Stimulated activated CD8-positive, alpha-beta memory T cell treated with anti-CD3 and anti-CD28 coated beads, Interleukin-4, amount 100 ng/mL, for 24 hours (primary cell): ENCODE measurements around the gene MAN2C1.
"Not testable (repeated sequence)": the region's sequence is repeated elsewhere in the genome, so short reads cannot be mapped to it uniquely, and the experiment has no call there.

Source experiments
- DNase-seq: peaks from one replicate; pipeline ENCODE4 v3.0.0-alpha.2; 2020; ENCODE audit warnings: low read depth

MAN2C1 gene

GRCh38 chr15:75367913-75368688, at the start of gene MAN2C1:
Gene MAN2C1, minus strand, starts transcription at chr15:75368607. Its CDS starts 24 bp downstream, at chr15:75368583.
- peak; percentile 90 for DNase-seq

DNA sequence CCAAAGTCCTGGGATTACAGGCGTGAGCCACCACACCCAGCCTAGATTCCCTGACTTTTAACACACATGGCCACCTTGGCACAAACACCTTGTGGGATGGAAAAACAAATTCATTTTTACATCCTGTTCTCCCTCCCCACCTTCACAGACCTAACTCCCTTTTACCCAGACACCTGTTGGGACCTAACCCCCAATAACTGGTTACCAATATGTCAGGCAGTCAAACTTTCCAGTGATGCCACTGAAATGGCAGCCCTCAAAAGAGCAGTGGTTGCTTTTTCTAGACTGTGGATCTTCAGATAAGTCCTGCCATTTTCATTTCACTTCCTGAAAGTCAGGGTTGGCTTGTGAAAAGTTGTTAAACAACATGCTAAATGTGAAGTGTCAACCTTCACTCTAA, 48.2 kb upstream of the MAN2C1 start:
- DNase-seq, result no peak

GRCh38 chr15:75410196-75410595, 41.8 kb upstream of the MAN2C1 start:
- DNase-seq, result no peak

DNA sequence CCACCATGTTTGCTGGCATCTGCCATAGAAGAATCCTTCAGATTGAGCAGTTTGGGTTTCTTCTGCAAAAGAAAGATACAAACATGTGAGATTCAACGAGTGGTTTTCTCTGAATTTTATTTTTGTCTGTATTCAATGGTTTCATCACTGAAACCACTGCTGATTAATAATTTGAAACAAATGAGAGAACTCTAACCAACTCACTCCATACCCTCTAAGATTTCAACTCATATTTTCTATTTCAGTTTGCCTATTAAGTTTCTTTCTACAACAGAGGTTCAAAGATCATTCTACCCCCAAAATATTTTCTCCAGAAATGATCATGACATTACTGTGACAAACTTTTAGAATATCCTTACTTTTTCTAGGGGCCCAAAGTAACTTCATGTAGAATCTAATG, 38.7 kb upstream of the MAN2C1 start:
- no peak for DNase-seq

DNA sequence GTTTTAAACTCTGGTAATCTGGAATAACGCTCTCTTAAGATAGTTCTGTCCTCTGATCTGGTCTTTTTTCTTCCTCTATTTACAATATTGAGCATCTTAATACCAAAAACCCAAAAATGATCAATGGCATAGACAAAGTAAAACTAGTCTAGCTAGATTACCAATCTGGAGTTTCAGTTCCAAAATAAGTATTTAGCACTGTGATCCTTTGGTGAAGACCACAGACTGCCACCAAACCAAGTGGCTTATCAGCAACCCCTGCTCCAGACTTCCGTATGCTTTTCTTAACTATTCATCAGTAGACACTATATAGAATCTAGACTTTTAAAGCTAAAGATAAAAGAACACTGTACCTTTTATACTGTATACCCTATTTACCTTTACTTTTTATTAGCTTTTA, 35.5 kb upstream of the MAN2C1 start:
- no peak for DNase-seq

DNA sequence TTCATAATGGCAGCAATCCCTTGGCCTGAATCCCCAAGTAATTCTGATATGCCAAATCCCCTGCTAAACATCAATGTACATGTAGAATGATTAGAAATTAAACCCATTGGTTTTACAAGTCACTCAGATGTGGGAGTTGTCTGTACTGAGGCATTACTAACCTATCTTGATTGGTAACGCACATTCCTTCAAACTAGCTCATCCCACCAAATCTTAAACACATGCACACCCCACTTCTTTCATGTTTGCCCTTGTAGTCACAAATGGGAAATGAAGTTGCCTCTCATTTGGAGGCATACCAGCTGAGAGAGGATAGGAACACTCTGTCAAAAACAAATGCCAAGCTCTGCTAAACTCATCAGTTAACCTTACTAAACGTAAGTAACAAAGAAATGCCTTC, 29.1 kb upstream of the MAN2C1 start:
- DNase-seq, result no peak

DNA sequence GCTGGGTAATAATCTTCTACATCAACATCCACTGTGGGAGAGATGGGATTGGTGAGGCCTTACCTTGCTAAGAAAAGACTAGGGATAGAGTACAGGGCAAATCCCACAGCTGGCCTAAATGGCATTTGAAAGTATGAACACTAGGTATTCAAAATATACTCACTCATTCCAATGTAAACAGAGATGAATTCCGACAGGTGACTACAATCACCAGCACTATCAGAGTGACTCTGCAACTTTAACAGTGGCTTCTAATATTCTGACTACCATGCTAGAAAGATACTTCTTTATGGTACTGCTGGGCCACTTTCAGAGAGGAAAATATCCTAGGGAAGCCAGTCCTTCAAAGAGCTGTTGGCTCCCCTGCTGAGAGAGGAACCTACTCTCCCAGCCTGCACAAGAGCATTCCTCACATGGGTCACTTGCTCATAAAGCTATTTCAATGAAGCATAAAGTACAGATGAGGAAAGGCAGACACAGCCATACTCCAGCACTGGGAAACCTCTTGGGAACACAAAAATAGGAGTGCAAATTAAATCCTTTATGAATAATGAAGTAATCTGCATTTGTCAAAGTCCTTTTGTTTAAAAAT, 21.5 kb upstream of the MAN2C1 start:
- DNase-seq, result no peak

GRCh38 chr15:75383986-75384385, 15.6 kb upstream of the MAN2C1 start:
- DNase-seq, result not testable (repeated sequence)

DNA sequence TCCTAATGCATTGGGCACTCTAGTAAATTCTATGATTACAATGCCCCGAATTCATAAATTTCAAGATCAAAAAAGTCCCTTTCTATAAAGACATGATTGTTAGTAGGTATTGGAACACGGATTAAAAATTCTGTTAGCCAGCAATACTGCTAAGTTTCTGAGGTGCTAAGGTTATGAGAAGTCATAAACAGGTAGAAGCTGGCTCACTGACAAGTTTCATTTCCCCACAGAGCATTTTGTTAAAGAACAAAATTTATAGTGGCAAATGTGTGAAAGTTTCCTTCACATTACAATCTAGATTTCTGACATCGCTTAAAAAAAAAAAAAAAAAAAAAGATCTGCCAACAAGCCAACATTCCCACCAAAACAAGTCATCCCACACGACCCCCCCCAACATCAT, 12.4 kb upstream of the MAN2C1 start:
- no peak for DNase-seq

- DNase-seq, result no peak
Measured at GRCh38 chr15:75371901-75372688, 3.7 kb upstream of the MAN2C1 start.

- no peak for DNase-seq
Measured at GRCh38 chr15:75371486-75371885, 3.1 kb upstream of the MAN2C1 start.

- DNase-seq, result no peak
Measured at GRCh38 chr15:75369897-75370581, 1.6 kb upstream of the MAN2C1 start.

DNA sequence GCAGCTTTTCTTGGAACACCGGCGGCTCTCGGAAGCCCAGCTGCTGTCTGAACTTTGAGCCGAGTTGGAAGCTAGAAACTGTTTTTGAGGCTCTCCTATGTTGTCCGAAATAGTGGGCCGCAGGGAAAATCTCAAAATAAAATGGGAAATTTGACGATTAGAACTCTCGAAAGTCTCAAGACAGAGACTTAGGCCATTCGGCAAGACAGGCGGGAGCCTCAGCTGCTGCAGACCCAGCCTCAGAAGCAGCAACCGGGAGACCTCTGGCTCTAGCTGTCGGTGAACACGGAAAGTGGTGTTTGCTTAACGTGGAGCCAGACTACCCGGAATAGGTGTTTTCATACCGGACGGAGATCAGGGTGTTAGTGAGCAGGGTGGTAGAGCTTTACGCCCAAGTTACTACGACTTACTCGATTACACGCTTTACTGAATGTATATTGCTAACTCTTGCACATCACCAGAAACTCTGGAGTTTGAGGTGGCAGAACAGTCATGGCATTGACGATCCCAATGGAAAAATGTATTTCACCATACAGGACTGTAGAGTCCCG, 357 bp upstream of the MAN2C1 start:
- no peak for DNase-seq

- no peak for DNase-seq
Measured at GRCh38 chr15:75367406-75367912, 948 bp downstream of the MAN2C1 start.

DNA sequence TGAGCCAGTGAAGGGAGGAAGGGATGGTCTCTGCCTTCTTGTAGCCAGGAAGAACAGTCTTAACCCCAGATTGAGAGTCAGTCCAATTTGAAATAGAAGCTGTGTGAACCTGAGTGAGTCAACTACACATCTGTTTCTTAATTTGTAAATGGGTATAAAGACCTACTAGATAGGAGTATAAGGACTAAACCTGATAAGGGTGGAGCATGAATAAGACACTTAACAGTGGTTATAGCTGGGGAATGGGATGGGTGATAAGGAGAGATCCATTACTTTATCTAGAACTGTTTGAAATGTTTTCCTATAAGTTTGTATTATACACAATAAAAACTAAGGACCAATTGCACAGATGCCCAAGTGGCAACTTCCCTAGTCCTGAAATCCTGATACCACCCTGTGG, 1.4 kb downstream of the MAN2C1 start:
- no peak for DNase-seq

GRCh38 chr15:75366163-75366562, 2.2 kb downstream of the MAN2C1 start:
- DNase-seq, result no peak

DNA sequence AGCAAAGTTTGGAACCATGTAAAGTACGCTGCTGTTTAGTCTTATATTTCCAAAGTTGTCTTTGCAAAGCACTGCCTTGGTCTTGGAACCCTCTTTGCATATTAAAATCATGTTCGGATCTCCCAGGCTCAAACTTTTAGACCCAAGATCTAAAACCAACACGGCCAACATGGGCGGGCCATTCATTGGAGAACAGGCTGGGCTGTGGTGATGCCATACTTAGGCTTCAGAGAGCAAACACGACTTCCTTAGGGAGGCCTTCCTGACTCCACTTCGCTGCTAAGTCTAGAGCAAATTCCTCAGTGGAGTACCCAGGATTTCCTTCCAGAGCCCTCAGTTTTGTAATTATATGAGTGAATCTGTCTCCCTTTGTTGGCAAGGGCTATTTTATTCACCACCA, 3.5 kb downstream of the MAN2C1 start:
- DNase-seq, result no peak

DNA sequence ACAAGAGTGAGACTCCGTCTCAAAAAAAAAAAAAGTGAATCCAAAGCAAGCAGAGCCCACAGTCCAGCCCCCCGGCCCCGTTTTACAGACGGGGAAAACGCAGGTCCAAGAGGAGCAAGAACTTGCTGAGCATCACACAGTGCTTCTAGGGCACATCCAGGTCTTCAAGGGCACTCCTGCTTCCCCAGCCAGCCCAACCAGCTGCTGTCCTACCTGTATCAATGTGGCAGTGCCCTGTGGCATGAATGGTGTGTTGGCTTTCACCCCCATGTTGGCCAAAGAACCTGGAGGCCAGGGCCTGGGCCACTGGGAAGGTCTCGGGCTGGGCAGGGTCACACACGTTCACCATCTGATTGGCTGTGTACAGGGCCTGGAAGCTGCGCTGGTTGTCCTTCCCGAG, 4.6 kb downstream of the MAN2C1 start:
- DNase-seq, result no peak

- DNase-seq, result no peak
Measured at GRCh38 chr15:75362642-75363249, 5.7 kb downstream of the MAN2C1 start.

GRCh38 chr15:75361989-75362641, 6.3 kb downstream of the MAN2C1 start:
- no peak for DNase-seq
